Suprapubic skin (tissue), 4 donors: ENCODE results near the gene ZFHX3. TPM values are rescaled to one million over a fixed set of nuclear protein-coding genes. Genes with fewer than 3 reads are reported as not detected.

Experiments used
- DNase-seq, 2 donors: peaks; one replicate each; pipeline ENCODE4 v3.0.0-alpha.2; 2019; ENCODE audit warnings: low spot score in 2 of 2
- H3K27ac ChIP-seq: fragments of 200-600 bp; sonication (generic); one replicate; pipeline ENCODE4 v1.5.1; 2019
- H3K27me3 ChIP-seq: fragments of 200-600 bp; sonication (generic); one replicate; pipeline ENCODE4 v1.5.1; 2019
- H3K36me3 ChIP-seq: fragments of 200-600 bp; sonication (generic); one replicate; pipeline ENCODE4 v1.5.1; 2019
- H3K4me1 ChIP-seq: fragments of 200-600 bp; sonication (generic); one replicate; pipeline ENCODE4 v1.5.1; 2019
- H3K4me3 ChIP-seq: fragments of 200-600 bp; sonication (generic); one replicate; pipeline ENCODE4 v1.5.1; 2019; ENCODE audit warnings: mild to moderate bottlenecking
- H3K9me3 ChIP-seq: fragments of 200-600 bp; sonication (generic); one replicate; pipeline ENCODE4 v1.5.1; 2019
- CTCF ChIP-seq, 2 donors: fragments of 200-600 bp in 1 of 2; fragments of 450-650 bp in 1 of 2; sonication (generic) in 1 of 2; IDR thresholded peaks; one replicate each; pipeline ENCODE4 v1.5.1; 2016 to 2019; ENCODE audit warnings: antibody characterized with exemption in 2 of 2, mild to moderate bottlenecking in 1 of 2, moderate library complexity in 1 of 2
- EP300 ChIP-seq: sonication (generic); formaldehyde crosslinking; IDR thresholded peaks from one replicate; pipeline ENCODE4 v1.6.1; 2017; ENCODE audit warnings: antibody characterized with exemption
- POLR2A ChIP-seq, 2 donors: fragments of 450-650 bp; IDR thresholded peaks; one replicate each; pipeline ENCODE4 v1.6.1; 2017; ENCODE audit warnings: antibody characterized with exemption in 2 of 2, mild to moderate bottlenecking in 2 of 2, moderate library complexity in 2 of 2
- POLR2AphosphoS5 ChIP-seq, 3 donors: sonication (generic); formaldehyde crosslinking; IDR thresholded peaks; one replicate each; pipeline ENCODE4 v1.6.1; 2017; ENCODE audit warnings: antibody characterized with exemption in 3 of 3
- WGBS: methylation state at CpG from one replicate; pipeline ENCODE4 v1.1.5; 2018; 5-methylcytosine and 5-hydroxymethylcytosine counted together
- total RNA-seq, 4 donors: library from RNA; depleted of rRNA; stranded (reverse); fragments of >200 nt; gene quantifications; one replicate each; pipeline ENCODE4 v1.1.0, GENCODE V29; 2016

ZFHX3 gene
- total RNA-seq, 4 donors from 2014 or later = 10.4 to 16.1 (median 12.8) TPM

DNA sequence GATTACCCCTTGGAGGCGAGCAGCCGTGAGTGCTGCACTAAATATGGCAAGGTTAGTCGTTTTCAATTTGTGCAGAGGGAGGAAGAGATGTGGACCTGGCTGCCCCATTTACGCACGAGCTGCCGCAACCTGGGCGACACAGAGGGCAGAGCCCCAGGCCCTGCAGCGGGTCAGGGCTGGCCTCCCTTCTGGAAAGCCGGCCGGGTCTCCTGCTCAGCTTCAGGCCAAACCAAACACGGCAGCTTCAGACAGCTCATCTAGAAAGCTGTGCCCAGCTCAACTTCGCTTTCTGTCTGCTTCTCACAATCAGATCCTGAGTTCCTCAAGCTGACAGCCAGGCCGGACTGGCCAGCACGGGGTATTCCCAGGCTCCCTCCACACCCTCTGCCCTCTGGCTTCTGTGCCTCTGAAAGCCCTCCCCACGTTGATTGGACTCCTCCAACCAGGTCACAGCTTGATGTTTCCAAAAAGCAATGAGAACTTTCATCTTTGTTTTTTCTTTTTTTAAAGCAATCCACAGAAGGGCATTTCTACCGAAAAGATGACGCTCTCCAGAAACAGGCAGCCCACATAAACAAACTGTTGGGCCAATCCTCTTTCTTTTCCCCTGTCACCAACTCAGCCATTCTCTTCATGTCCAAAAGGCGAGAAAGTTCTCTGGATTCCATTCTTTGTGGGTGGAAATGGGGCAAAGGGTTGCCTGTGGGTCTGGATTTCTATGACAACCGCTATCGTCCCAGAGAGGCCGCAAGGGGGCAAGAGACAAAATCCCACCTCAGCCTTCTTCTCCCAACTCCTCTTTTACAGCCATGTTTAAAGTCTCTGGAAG lies 189.0 kb downstream of the ZFHX3 start:
- DNase-seq = no peak
- Histone ChIP-seq H3K27ac (no peak overlapping the region), H3K27me3 (no peaks in the 10 kb centered on the region), H3K4me3 (no peak overlapping the region), H3K36me3 (no peaks in the 10 kb centered on the region), H3K9me3 (no peaks in the 10 kb centered on the region), H3K4me1 (peaks cover 5% of the 10 kb centered on the region)
- no peak for TF ChIP-seq CTCF (IDR thresholded peaks at IDR 0.05)
- no peak for TF ChIP-seq EP300
- TF ChIP-seq POLR2A (IDR thresholded peaks at IDR 0.05) = no peak
- no peak for TF ChIP-seq POLR2AphosphoS5 (IDR thresholded peaks at IDR 0.05)
- WGBS = 74% methylated on average over 16 of the region's 21 CpGs

DNA sequence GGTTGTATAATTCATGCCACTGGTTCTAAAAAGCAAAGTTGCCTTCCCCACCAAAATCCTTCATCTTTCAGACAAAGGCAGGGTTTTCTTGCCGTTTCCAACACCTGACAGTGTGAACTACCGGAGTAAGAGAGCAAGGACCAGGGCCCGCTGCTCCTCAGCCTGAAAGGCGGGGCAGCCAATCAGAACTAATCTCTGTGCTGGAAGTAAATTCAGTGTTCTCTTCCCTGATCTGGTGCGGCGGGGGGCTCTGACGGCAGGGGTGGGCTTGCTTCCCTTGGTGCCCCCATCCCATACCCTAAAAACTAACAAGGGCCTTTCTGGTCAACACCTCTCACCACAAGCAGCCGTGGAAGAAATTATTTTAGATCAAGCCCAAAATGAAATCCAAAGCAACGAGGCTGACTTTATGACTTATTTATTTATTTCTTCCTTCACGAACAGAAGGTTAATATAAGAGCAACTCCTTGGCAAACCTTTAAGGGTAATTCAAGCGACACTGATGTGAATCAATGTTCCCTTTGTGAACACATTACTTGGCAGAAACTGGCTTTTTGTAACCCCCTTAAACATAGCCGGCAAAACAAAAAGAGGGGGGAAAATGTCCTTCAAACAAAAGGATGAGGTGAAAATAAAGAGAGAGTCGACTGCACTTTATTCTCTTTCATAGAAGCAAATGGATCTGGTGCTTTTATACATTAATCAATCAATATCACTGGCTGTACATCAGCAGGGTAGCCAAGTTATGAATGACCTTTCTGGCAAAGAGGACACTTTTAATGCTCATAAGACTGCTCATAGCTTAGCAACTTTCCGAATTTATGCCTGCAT lies 189.9 kb downstream of the ZFHX3 start:
- TF ChIP-seq POLR2A (IDR thresholded peaks at IDR 0.05) = no peak
- no peak for TF ChIP-seq POLR2AphosphoS5 (IDR thresholded peaks at IDR 0.05)
- no peak for TF ChIP-seq EP300
- no peak for TF ChIP-seq CTCF (IDR thresholded peaks at IDR 0.05)
- no peaks in the 10 kb centered on the region for H3K27me3 ChIP-seq
- no peak overlapping the region for H3K4me3 ChIP-seq
- H3K9me3 ChIP-seq = no peaks in the 10 kb centered on the region
- peaks cover 7% of the 10 kb centered on the region for H3K4me1 ChIP-seq
- H3K36me3 ChIP-seq = no peaks in the 10 kb centered on the region
- WGBS = 77% methylated on average over 14 of the region's 14 CpGs
- H3K27ac ChIP-seq = peak overlapping the region; percentile 20
- no peak for DNase-seq

GRCh38 chr16:72856797-72857196 lies 191.1 kb downstream of the ZFHX3 start:
- no peak overlapping the region for H3K27ac ChIP-seq
- H3K36me3 ChIP-seq = no peaks in the 10 kb centered on the region
- WGBS = 80% methylated on average over 1 of the region's 1 CpG
- no peak for DNase-seq
- H3K4me3 ChIP-seq = no peak overlapping the region
- H3K27me3 ChIP-seq = no peaks in the 10 kb centered on the region
- TF ChIP-seq POLR2AphosphoS5 (IDR thresholded peaks at IDR 0.05) (no peak), CTCF (IDR thresholded peaks at IDR 0.05) (peak in 1 of 2 donors; percentile 14), POLR2A (IDR thresholded peaks at IDR 0.05) (no peak), EP300 (no peak)
- H3K4me1 ChIP-seq = peaks cover 9% of the 10 kb centered on the region
- no peaks in the 10 kb centered on the region for H3K9me3 ChIP-seq

- Histone ChIP-seq H3K27me3 (no peaks in the 10 kb centered on the region), H3K4me3 (no peak overlapping the region), H3K27ac (no peak overlapping the region), H3K36me3 (no peaks in the 10 kb centered on the region), H3K9me3 (no peaks in the 10 kb centered on the region), H3K4me1 (peaks cover 13% of the 10 kb centered on the region)
- TF ChIP-seq POLR2A (IDR thresholded peaks at IDR 0.05) = no peak
- TF ChIP-seq CTCF (IDR thresholded peaks at IDR 0.05) = no peak
- no peak for TF ChIP-seq POLR2AphosphoS5 (IDR thresholded peaks at IDR 0.05)
- no peak for TF ChIP-seq EP300
- DNase-seq = no peak
- WGBS = 85% methylated on average over 11 of the region's 11 CpGs
These were observed 193.5 kb downstream of the ZFHX3 start for GRCh38 chr16:72854267-72854959.
